ENCODE measurements around the gene GSG1L.

DNA sequence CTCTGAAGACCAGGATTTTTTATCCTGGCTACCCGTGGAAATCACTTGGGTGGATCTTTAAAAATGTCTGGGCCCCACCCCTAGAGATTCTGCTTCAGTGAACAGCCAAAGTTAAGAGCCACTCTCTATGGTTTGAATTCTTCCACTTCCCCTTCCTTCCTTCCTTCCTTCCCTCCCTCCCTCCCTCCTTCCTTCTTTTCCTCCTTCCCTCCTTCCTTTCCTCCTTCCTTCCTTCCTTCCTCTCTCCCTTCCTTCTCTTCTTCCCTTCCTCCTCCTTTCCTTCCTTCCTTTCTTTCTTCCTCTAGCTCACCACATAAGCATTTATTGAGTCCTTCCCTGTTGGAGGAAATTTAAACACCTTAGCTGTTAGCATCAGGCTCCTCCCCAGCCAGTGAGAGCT lies 310.0 kb downstream of the GSG1L start:
- no peak for TF ChIP-seq MYC (IDR thresholded peaks at IDR 0.05; ENCODE audit: low read depth, low read length)
- TF ChIP-seq, protein P1, sequence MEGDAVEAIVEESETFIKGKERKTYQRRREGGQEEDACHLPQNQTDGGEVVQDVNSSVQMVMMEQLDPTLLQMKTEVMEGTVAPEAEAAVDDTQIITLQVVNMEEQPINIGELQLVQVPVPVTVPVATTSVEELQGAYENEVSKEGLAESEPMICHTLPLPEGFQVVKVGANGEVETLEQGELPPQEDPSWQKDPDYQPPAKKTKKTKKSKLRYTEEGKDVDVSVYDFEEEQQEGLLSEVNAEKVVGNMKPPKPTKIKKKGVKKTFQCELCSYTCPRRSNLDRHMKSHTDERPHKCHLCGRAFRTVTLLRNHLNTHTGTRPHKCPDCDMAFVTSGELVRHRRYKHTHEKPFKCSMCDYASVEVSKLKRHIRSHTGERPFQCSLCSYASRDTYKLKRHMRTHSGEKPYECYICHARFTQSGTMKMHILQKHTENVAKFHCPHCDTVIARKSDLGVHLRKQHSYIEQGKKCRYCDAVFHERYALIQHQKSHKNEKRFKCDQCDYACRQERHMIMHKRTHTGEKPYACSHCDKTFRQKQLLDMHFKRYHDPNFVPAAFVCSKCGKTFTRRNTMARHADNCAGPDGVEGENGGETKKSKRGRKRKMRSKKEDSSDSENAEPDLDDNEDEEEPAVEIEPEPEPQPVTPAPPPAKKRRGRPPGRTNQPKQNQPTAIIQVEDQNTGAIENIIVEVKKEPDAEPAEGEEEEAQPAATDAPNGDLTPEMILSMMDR (IDR thresholded peaks at IDR 0.05; ENCODE audit: low read depth, low read length) = no peak

Measured in NB4 (cell line).